Peyer's patch (tissue), 4 donors: ENCODE data around the gene GLT8D1.

Experiments used
- CTCF ChIP-seq, 6 experiments: fragments of 450-650 bp in 4 of 6; fragments of 200-600 bp in 2 of 6; sonication (generic) in 1 of 6; IDR thresholded peaks; one replicate each; pipeline ENCODE4 v1.5.1; 2017 to 2019; ENCODE audit warnings: antibody characterized with exemption in 6 of 6, mild to moderate bottlenecking in 3 of 6, moderate library complexity in 1 of 6
- POLR2A ChIP-seq, 2 donors: fragments of 450-650 bp; IDR thresholded peaks; one replicate each; pipeline ENCODE4 v1.5.1; 2017; ENCODE audit warnings: antibody characterized with exemption in 2 of 2, mild to moderate bottlenecking in 2 of 2, moderate library complexity in 2 of 2

DNA sequence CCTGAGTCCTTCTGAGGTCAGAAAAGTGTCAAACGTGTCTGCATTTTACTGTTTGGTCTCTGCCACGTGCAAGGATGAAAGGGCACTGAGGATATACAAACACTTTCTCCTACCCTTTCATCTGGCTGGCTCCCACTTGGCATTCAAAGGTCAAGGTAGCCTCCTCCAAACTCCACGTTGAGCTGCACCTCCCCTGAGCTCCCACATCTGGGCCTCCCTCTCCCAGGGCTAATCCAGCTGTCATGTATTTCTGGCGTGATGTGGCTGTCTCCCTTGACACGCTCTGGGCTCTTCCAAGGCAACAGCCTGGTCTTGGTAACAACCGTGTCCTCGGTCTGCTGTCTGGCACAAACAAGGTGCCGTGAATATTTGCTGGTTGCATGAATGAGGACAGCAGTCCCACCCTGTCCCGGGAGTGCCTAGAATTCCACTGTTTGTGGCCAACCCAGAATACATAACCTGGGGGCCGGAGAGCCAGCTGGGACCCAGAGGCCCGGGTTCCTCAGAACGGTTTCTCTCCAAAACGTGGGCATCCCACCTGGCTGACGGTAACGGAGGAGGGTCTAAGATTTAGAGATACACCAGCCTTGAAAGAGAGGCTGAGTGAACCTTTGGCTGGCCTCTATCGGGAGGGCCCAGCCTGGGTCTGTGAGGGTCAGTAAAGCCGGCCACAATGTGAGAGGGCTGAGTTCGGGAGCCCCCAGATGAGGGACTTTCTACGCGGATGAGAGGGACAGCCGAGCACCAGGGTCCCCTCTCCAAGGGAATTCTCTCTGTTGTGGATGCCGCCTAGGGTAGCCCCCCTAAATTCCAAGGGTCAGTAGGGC, 767 bp downstream of the GLT8D1 start:
- TF ChIP-seq POLR2A (IDR thresholded peaks at IDR 0.05) = peak in 1 of 2 donors; percentile 23
- TF ChIP-seq CTCF (IDR thresholded peaks at IDR 0.05) = no peak
